GM19023 (cell line): ENCODE data around the gene ITIH6.
"Not testable (repeated sequence)": the region's sequence is repeated elsewhere in the genome, so short reads cannot be mapped to it uniquely, and the experiment has no call there.

Source experiments
- ATAC-seq: cut with Tn5 transposase; IDR thresholded peaks from one replicate; pipeline ENCODE4 v1.9.1; 2021; ENCODE audit warnings: mild to moderate bottlenecking, moderate library complexity; ENCODE audit not compliant: unreplicated experiment

The ITIH6 gene

GRCh38 chrX:54807524-54808108 is 9.6 kb upstream of the ITIH6 start, which contains the start of gene MAGED2:
Gene MAGED2 (plus strand): TSS chrX:54807745. CDS start chrX:54809332, 1,587 bp downstream.
- ATAC-seq = no peak

GRCh38 chrX:54799046-54799445 is 991 bp upstream of the ITIH6 start:
- no peak for ATAC-seq

- ATAC-seq = no peak
These were observed 3.3 kb downstream of the ITIH6 start for GRCh38 chrX:54794795-54795194.

GRCh38 chrX:54794028-54794427 is 4.0 kb downstream of the ITIH6 start:
- ATAC-seq = no peak

GRCh38 chrX:54789405-54789804 is 8.7 kb downstream of the ITIH6 start:
- not testable (repeated sequence) for ATAC-seq

GRCh38 chrX:54788446-54788845 is 9.6 kb downstream of the ITIH6 start:
- ATAC-seq = no peak

GRCh38 chrX:54786967-54787366 is 11.1 kb downstream of the ITIH6 start:
- ATAC-seq = no peak

GRCh38 chrX:54785901-54786300 is 12.2 kb downstream of the ITIH6 start:
- ATAC-seq = no peak

- ATAC-seq = no peak
These were observed 20.9 kb downstream of the ITIH6 start for GRCh38 chrX:54776987-54777672.

- no peak for ATAC-seq
These were observed 22.0 kb downstream of the ITIH6 start for GRCh38 chrX:54776061-54776460.

- not testable (repeated sequence) for ATAC-seq
These were observed 23.5 kb downstream of the ITIH6 start for GRCh38 chrX:54774391-54775094.

- no peak for ATAC-seq
These were observed 39.7 kb downstream of the ITIH6 start for GRCh38 chrX:54758114-54759055.

- ATAC-seq = no peak
These were observed 43.2 kb downstream of the ITIH6 start for GRCh38 chrX:54754854-54755253.

- ATAC-seq = no peak
These were observed 49.4 kb downstream of the ITIH6 start for GRCh38 chrX:54748626-54749025.

- ATAC-seq = no peak
These were observed 50.2 kb downstream of the ITIH6 start for GRCh38 chrX:54747733-54748393.

GRCh38 chrX:54746928-54747327 is 51.1 kb downstream of the ITIH6 start:
- ATAC-seq = no peak

- no peak for ATAC-seq
These were observed 52.4 kb downstream of the ITIH6 start for GRCh38 chrX:54745676-54746075.

- not testable (repeated sequence) for ATAC-seq
These were observed 59.5 kb downstream of the ITIH6 start for GRCh38 chrX:54738567-54738966.

- ATAC-seq = not testable (repeated sequence)
These were observed 61.6 kb downstream of the ITIH6 start for GRCh38 chrX:54736298-54736942.

GRCh38 chrX:54721424-54721823 is 76.6 kb downstream of the ITIH6 start:
- ATAC-seq = no peak
